Left lung (tissue), 10 donors: ENCODE results near the gene EFCAB7. TPM values are rescaled to one million over a fixed set of nuclear protein-coding genes. Genes with fewer than 3 reads are reported as not detected.
A peak's percentile ranks its signal among the peaks of the same experiment; 100 is the strongest.

Experiments
- ATAC-seq: fragments of 200-7000 bp; cut with Tn5 transposase; one replicate; pipeline ENCODE4 v1.9.1; 2020; ENCODE audit warnings: moderate library complexity
- DNase-seq, 4 donors: peaks; one replicate each; pipeline ENCODE4 v3.0.0-alpha.2; 2013 to 2020
- H3K27ac ChIP-seq, 2 donors: fragments of 200-600 bp; sonication (generic) in 1 of 2; one replicate each; pipeline versions ENCODE4 v1.5.0 to v1.8.0; 2020 to 2021
- H3K27me3 ChIP-seq, 2 donors: fragments of 200-600 bp; sonication (generic) in 1 of 2; one replicate each; pipeline versions ENCODE4 v1.5.0 to v1.8.0; 2020 to 2021
- H3K36me3 ChIP-seq, 2 donors: fragments of 200-600 bp; sonication (generic) in 1 of 2; one replicate each; pipeline versions ENCODE4 v1.5.0 to v1.8.0; 2020 to 2021
- H3K4me1 ChIP-seq, 2 donors: fragments of 200-600 bp; one replicate each; pipeline ENCODE4 v1.8.0; 2021
- H3K4me3 ChIP-seq, 2 donors: fragments of 200-600 bp; sonication (generic) in 1 of 2; one replicate each; pipeline versions ENCODE4 v1.5.0 to v1.8.0; 2020 to 2021; ENCODE audit warnings: mild to moderate bottlenecking in 1 of 2
- H3K9me3 ChIP-seq, 2 donors: fragments of 200-600 bp; sonication (generic) in 1 of 2; one replicate each; pipeline versions ENCODE4 v1.5.0 to v1.8.0; 2020 to 2021
- intact Hi-C, 2 donors: fragments of 100-400 bp; cut with DNase I; formaldehyde crosslinking; loops; one replicate each; pipeline versions ENCODE4 v1.11.2 to v1.14.2; 2022
- polyA plus RNA-seq, 6 donors: library from polyadenylated mRNA; unstranded; fragments of 120-200 nt; gene quantifications; one replicate each; pipeline ENCODE4 v1.2.1, GENCODE V29; 2013; ENCODE audit not compliant: insufficient read length in 6 of 6
- total RNA-seq, 2 donors: library from RNA; stranded (reverse); fragmentation: NEBNext Ultra II Directional; extraction: Animal tissue kit (Norgen Biotek cat#: 25700); gene quantifications; one replicate each; pipeline ENCODE4 v1.2.1, GENCODE V29; 2021
- TF ChIP-seq, protein P1 (sequence below), 2 donors: fragments of 200-600 bp; sonication (generic) in 1 of 2; IDR thresholded peaks; one replicate each; pipeline versions ENCODE4 v1.5.0 to v1.8.0; 2021; ENCODE audit warnings: antibody characterized with exemption in 2 of 2
- donor health status: DM: no; HTN: yes; CAD: no.
- donor health status: DM: no; HTN: no; CAD: no.

EFCAB7 gene
- total and polyA plus RNA-seq, 8 donors: 6.8 to 32.6 (median 24.0) TPM

- intact Hi-C loops: no loop called here
- ATAC-seq (peak; percentile 77), DNase-seq (peak in 2 of 4 donors; percentile 87 to 91)
Measured at GRCh38 chr1:63487336-63488065, 35.8 kb upstream of the EFCAB7 start.

DNA sequence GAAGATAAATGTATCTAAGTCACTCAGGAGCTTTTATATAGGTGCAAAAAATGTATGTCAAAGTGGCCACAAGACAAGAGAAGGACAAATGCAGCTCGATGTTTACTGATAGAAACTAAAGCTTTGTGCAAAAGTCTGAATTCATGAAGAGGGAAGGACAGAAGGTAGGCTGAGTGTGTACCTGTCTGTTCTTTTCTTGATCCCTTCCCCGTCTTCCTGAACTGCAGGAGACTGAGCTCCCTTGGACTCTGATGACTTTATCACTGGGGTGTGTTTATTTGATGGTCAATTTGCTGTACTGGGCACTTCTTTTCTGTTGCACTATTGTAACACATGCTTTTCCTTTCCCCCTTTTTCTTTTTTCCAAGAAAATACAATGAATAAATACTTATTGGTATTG, 25.7 kb upstream of the EFCAB7 start:
- intact Hi-C loops: no loop called here
- Histone ChIP-seq H3K4me1 (no peaks in the 10 kb centered on the region), H3K4me3 (no peak overlapping the region), H3K27ac (no peak overlapping the region), H3K36me3 (no peaks in the 10 kb centered on the region), H3K9me3 (no peaks in the 10 kb centered on the region), H3K27me3 (no peaks in the 10 kb centered on the region)
- ATAC-seq (no peak), DNase-seq (no peak)
- TF ChIP-seq, protein P1, sequence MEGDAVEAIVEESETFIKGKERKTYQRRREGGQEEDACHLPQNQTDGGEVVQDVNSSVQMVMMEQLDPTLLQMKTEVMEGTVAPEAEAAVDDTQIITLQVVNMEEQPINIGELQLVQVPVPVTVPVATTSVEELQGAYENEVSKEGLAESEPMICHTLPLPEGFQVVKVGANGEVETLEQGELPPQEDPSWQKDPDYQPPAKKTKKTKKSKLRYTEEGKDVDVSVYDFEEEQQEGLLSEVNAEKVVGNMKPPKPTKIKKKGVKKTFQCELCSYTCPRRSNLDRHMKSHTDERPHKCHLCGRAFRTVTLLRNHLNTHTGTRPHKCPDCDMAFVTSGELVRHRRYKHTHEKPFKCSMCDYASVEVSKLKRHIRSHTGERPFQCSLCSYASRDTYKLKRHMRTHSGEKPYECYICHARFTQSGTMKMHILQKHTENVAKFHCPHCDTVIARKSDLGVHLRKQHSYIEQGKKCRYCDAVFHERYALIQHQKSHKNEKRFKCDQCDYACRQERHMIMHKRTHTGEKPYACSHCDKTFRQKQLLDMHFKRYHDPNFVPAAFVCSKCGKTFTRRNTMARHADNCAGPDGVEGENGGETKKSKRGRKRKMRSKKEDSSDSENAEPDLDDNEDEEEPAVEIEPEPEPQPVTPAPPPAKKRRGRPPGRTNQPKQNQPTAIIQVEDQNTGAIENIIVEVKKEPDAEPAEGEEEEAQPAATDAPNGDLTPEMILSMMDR (IDR thresholded peaks at IDR 0.05): no peak

More at GRCh38 chr1:63487336-63488065, 35.8 kb upstream of the EFCAB7 start:
- Histone ChIP-seq H3K4me1 (no peaks in the 10 kb centered on the region), H3K9me3 (no peaks in the 10 kb centered on the region), H3K4me3 (no peak overlapping the region), H3K36me3 (no peaks in the 10 kb centered on the region), H3K27ac (no peak overlapping the region), H3K27me3 (no peaks in the 10 kb centered on the region)
- TF ChIP-seq, protein P1 (IDR thresholded peaks at IDR 0.05): no peak

GRCh38 chr1:63498106-63498505, 25.2 kb upstream of the EFCAB7 start:
- no peaks in the 10 kb centered on the region for H3K27me3 ChIP-seq

GRCh38 chr1:63501256-63501655, 22.1 kb upstream of the EFCAB7 start:
- TF ChIP-seq, protein P1 (IDR thresholded peaks at IDR 0.05): no peak
- no peak for ATAC-seq
- DNase-seq: no peak
- Histone ChIP-seq H3K27ac (no peak overlapping the region), H3K27me3 (no peaks in the 10 kb centered on the region), H3K36me3 (peaks cover 0 to under 1% of the 10 kb centered on the region in 2 donors), H3K9me3 (no peaks in the 10 kb centered on the region), H3K4me1 (no peaks in the 10 kb centered on the region), H3K4me3 (no peak overlapping the region)
- intact Hi-C loops: loop anchor here in 1 of 2 donors (10.0 kb wide), 1 partner anchor 116 kb away; no protein-coding TSS in a partner anchor

More at GRCh38 chr1:63498106-63498505, 25.2 kb upstream of the EFCAB7 start:
- Histone ChIP-seq H3K27ac (no peak overlapping the region), H3K4me3 (no peak overlapping the region), H3K4me1 (no peaks in the 10 kb centered on the region), H3K36me3 (no peaks in the 10 kb centered on the region), H3K9me3 (no peaks in the 10 kb centered on the region)
- TF ChIP-seq, protein P1 (IDR thresholded peaks at IDR 0.05): no peak
- ATAC-seq: no peak
- intact Hi-C loops: no loop called here
- no peak for DNase-seq

- ATAC-seq (no peak), DNase-seq (no peak)
- H3K4me3 ChIP-seq: no peak overlapping the region
- no peak overlapping the region for H3K27ac ChIP-seq
- no peaks in the 10 kb centered on the region for H3K9me3 ChIP-seq
- intact Hi-C loops: loop anchor here in 1 of 2 donors (10.0 kb wide), 1 partner anchor 122 kb away; no protein-coding TSS in a partner anchor
- no peaks in the 10 kb centered on the region for H3K27me3 ChIP-seq
- TF ChIP-seq, protein P1 (IDR thresholded peaks at IDR 0.05): no peak
- H3K36me3 ChIP-seq: peaks cover 0 to 14% of the 10 kb centered on the region in 2 donors
- no peaks in the 10 kb centered on the region for H3K4me1 ChIP-seq
Measured at GRCh38 chr1:63506782-63507181, 16.5 kb upstream of the EFCAB7 start.
